ENCODE results near the gene NPPB. TPM values are rescaled to one million over a fixed set of nuclear protein-coding genes. Genes with fewer than 3 reads are reported as not detected.

Gene NPPB
- total and polyA plus RNA-seq, 2 donors (not counting 1 experiment from before 2014, with no cell fraction given) = not detected

DNA sequence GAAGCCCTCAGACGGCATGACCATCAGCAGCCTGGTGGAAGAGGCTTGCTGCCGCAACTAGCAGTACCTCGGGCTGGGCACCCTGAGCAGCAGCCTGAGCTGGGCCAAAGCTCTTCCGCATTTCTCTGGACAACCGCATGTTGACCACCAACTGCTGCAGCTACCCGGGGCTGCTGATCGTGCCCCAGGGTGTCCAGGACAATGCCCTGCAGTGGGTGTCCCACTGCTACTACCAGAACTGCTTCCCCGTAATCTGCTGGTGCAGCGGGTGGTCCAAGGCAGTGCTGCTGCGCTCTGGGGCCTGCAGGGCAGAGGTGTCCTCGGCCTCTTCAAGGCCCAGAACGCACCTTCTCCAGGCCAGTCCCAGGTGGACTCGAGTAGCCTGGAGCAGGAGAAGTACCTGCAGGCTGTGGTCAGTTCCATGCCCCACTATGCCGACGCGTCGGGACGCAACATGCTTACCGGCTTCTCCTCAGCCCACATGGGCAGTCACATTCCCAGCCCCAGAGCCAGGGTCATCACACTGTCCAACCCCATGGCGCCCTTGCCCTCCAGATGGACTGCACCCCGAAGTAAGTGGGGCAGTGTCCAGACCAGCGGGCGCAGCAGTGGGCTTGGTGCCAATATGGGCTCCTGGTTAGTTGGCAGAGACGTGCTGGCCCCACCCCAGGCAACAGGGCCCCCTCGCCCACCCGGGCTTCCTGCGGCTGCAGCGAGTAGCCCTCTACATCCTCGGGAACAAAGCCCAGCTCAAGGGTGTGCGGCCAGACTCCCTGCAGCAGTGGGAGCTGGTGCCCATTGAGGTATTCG lies 19.5 kb upstream of the NPPB start:
- no peaks in the 10 kb centered on the region for H3K79me2 ChIP-seq (ENCODE audit: control insufficient read depth, insufficient read depth, low read length)
- no peak overlapping the region for H3K4me3 ChIP-seq (replicated peaks in 1 of 4; ENCODE audit: control extremely low read depth in 1 of 4, insufficient read depth in 1 of 4, low read depth in 3 of 4, low read length in 4 of 4)
- H3K9me3 ChIP-seq (ENCODE audit: control insufficient read depth, insufficient read depth, low read depth, low read length) = no peaks in the 10 kb centered on the region
- H3K27ac ChIP-seq (ENCODE audit: insufficient read depth, low read length) = no peak overlapping the region
- H3K9ac ChIP-seq (ENCODE audit: insufficient read depth, low read length) = no peak overlapping the region
- no peak overlapping the region for H3K4me2 ChIP-seq (ENCODE audit: extremely low read depth, insufficient read depth, low read length)
- no peaks in the 10 kb centered on the region for H3K36me3 ChIP-seq (ENCODE audit: control insufficient read depth, insufficient read depth, low read length)
- H3K27me3 ChIP-seq (ENCODE audit: control insufficient read depth, insufficient read depth, low read length) = peaks cover 29% of the 10 kb centered on the region
- H3K4me1 ChIP-seq (ENCODE audit: control insufficient read depth, extremely low read depth, insufficient read depth, low read length) = no peaks in the 10 kb centered on the region
- H2AFZ ChIP-seq (ENCODE audit: low read length) = no peak overlapping the region
- no peak for DNase-seq (ENCODE audit: low read depth in 2 of 2)
- no peaks in the 10 kb centered on the region for H4K20me1 ChIP-seq (ENCODE audit: control insufficient read depth, extremely low read depth, insufficient read depth, low read length)
- no peak for TF ChIP-seq EZH2 (IDR thresholded peaks at IDR 0.05; ENCODE audit: low read length, missing control alignments)

DNA sequence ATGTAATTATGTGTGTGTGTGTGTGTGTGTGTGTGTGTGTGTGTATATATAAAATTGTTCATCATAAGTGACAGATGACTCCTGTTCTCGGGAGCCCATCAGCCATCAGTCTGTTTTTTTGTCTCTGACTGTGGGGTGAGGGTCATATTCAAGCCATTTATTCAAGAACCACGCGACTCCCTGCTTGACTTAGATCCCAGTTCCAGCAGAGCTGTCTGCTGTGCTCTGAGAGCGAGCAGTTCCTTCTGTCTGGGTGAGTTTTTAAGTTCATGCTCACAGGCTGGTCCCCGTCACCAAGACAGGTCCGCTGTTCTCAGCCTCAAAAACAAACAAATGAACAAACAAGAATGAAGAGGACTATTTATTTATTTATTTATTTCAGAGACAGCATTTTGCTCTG lies 18.3 kb upstream of the NPPB start:
- Histone ChIP-seq H3K4me3 (replicated peaks in 1 of 4; ENCODE audit: control extremely low read depth in 1 of 4, insufficient read depth in 1 of 4, low read depth in 3 of 4, low read length in 4 of 4) (no peak overlapping the region), H3K27ac (ENCODE audit: insufficient read depth, low read length) (no peak overlapping the region), H3K9me3 (ENCODE audit: control insufficient read depth, insufficient read depth, low read depth, low read length) (no peaks in the 10 kb centered on the region), H3K4me1 (ENCODE audit: control insufficient read depth, extremely low read depth, insufficient read depth, low read length) (no peaks in the 10 kb centered on the region), H3K36me3 (ENCODE audit: control insufficient read depth, insufficient read depth, low read length) (no peaks in the 10 kb centered on the region), H3K4me2 (ENCODE audit: extremely low read depth, insufficient read depth, low read length) (no peak overlapping the region), H4K20me1 (ENCODE audit: control insufficient read depth, extremely low read depth, insufficient read depth, low read length) (no peaks in the 10 kb centered on the region), H3K27me3 (ENCODE audit: control insufficient read depth, insufficient read depth, low read length) (peaks cover 29% of the 10 kb centered on the region), H2AFZ (ENCODE audit: low read length) (no peak overlapping the region), H3K79me2 (ENCODE audit: control insufficient read depth, insufficient read depth, low read length) (no peaks in the 10 kb centered on the region), H3K9ac (ENCODE audit: insufficient read depth, low read length) (no peak overlapping the region)
- peak in 1 of 2 donors; percentile 8 for DNase-seq (ENCODE audit: low read depth in 2 of 2)
- TF ChIP-seq, protein P1, sequence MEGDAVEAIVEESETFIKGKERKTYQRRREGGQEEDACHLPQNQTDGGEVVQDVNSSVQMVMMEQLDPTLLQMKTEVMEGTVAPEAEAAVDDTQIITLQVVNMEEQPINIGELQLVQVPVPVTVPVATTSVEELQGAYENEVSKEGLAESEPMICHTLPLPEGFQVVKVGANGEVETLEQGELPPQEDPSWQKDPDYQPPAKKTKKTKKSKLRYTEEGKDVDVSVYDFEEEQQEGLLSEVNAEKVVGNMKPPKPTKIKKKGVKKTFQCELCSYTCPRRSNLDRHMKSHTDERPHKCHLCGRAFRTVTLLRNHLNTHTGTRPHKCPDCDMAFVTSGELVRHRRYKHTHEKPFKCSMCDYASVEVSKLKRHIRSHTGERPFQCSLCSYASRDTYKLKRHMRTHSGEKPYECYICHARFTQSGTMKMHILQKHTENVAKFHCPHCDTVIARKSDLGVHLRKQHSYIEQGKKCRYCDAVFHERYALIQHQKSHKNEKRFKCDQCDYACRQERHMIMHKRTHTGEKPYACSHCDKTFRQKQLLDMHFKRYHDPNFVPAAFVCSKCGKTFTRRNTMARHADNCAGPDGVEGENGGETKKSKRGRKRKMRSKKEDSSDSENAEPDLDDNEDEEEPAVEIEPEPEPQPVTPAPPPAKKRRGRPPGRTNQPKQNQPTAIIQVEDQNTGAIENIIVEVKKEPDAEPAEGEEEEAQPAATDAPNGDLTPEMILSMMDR (conservative IDR thresholded peaks at IDR 0.05 in 1 of 2, IDR thresholded peaks at IDR 0.05 in 1 of 2; ENCODE audit: low read depth in 1 of 2, low read length in 2 of 2) = no peak
- TF ChIP-seq EZH2 (IDR thresholded peaks at IDR 0.05; ENCODE audit: low read length, missing control alignments) = no peak

DNA sequence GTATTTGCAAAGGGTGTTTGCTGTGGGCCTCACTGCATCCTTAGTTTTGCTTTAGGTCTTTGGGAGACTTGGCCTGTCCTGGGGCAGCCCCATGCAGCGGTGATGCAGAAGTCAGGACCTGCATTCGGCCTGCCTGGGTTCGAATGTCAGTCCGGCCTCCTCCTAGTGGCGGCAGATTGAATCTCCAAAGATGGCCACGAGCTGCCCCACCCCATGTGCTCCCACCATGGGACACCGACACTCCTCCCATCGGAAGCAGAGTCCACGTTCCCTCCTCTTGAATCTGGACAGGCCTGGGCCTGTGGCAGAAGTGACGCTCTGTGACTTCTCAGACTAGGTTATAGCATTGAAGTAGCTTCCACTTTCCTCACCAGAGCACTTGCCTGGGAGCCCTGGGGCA lies 16.3 kb upstream of the NPPB start:
- Histone ChIP-seq H3K9ac (ENCODE audit: insufficient read depth, low read length) (no peak overlapping the region), H3K27me3 (ENCODE audit: control insufficient read depth, insufficient read depth, low read length) (peaks cover 29% of the 10 kb centered on the region), H3K4me3 (replicated peaks in 1 of 4; ENCODE audit: control extremely low read depth in 1 of 4, insufficient read depth in 1 of 4, low read depth in 3 of 4, low read length in 4 of 4) (no peak overlapping the region), H3K9me3 (ENCODE audit: control insufficient read depth, insufficient read depth, low read depth, low read length) (no peaks in the 10 kb centered on the region), H3K27ac (ENCODE audit: insufficient read depth, low read length) (no peak overlapping the region), H3K4me2 (ENCODE audit: extremely low read depth, insufficient read depth, low read length) (no peak overlapping the region), H3K4me1 (ENCODE audit: control insufficient read depth, extremely low read depth, insufficient read depth, low read length) (no peaks in the 10 kb centered on the region), H4K20me1 (ENCODE audit: control insufficient read depth, extremely low read depth, insufficient read depth, low read length) (no peaks in the 10 kb centered on the region), H2AFZ (ENCODE audit: low read length) (no peak overlapping the region), H3K36me3 (ENCODE audit: control insufficient read depth, insufficient read depth, low read length) (no peaks in the 10 kb centered on the region), H3K79me2 (ENCODE audit: control insufficient read depth, insufficient read depth, low read length) (no peaks in the 10 kb centered on the region)
- TF ChIP-seq, protein P1 (conservative IDR thresholded peaks at IDR 0.05 in 1 of 2, IDR thresholded peaks at IDR 0.05 in 1 of 2; ENCODE audit: low read depth in 1 of 2, low read length in 2 of 2) = no peak
- no peak for TF ChIP-seq EZH2 (IDR thresholded peaks at IDR 0.05; ENCODE audit: low read length, missing control alignments)
- DNase-seq (ENCODE audit: low read depth in 2 of 2) = no peak

Measured in fibroblast of lung (primary cell).